HEK293T (cell line): Measurements from ENCODE around the gene ADGRB2.

ENCODE experiments used
- CTCF ChIA-PET: fragments of 350-600 bp; formaldehyde crosslinking; extraction: SDS; loops from one replicate; lab custom pipeline; 2021; ENCODE audit warnings: antibody characterized with exemption, inconsistent platforms; lab: Yijun Ruan, JAX
- POLR2A ChIA-PET: fragments of 350-600 bp; formaldehyde crosslinking; extraction: SDS; loops from one replicate; lab custom pipeline; 2020; ENCODE audit warnings: antibody characterized with exemption, inconsistent platforms; lab: Yijun Ruan, JAX
- DNase-seq: peaks from one replicate; pipeline ENCODE4 v3.0.0; 2012; ENCODE audit warnings: mixed read lengths; ENCODE audit errors: extremely low spot score
- ARNT ChIP-seq: fragments of 450-650 bp; IDR thresholded peaks from 2 replicates; pipeline ENCODE4 v1.6.1; 2017; ENCODE audit warnings: mild to moderate bottlenecking
- BHLHE40 ChIP-seq: fragments of 450-650 bp; IDR thresholded peaks from 2 replicates; pipeline ENCODE4 v1.6.1; 2016; ENCODE audit warnings: mild to moderate bottlenecking, moderate library complexity, borderline replicate concordance
- CTBP1 ChIP-seq: fragments of 450-650 bp; IDR thresholded peaks from 2 replicates; pipeline ENCODE4 v1.6.1; 2016; ENCODE audit warnings: borderline replicate concordance
- ELF4 ChIP-seq: fragments of 450-650 bp; IDR thresholded peaks from 2 replicates; pipeline ENCODE4 v1.6.1; 2017; ENCODE audit warnings: antibody characterized with exemption
- FOXA1 ChIP-seq: fragments of 450-650 bp; IDR thresholded peaks from 2 replicates; pipeline ENCODE4 v1.6.1; 2016; ENCODE audit warnings: mild to moderate bottlenecking
- FOXK2 ChIP-seq: fragments of 450-650 bp; IDR thresholded peaks from 2 replicates; pipeline ENCODE4 v1.6.1; 2016; ENCODE audit warnings: mild to moderate bottlenecking
- FOXM1 ChIP-seq: fragments of 450-650 bp; IDR thresholded peaks from 2 replicates; pipeline ENCODE4 v1.6.1; 2017; ENCODE audit warnings: mild to moderate bottlenecking, borderline replicate concordance
- HDGF ChIP-seq: fragments of 450-650 bp; IDR thresholded peaks from 2 replicates; pipeline ENCODE4 v1.6.1; 2017; ENCODE audit warnings: antibody characterized with exemption, borderline replicate concordance
- L3MBTL2 ChIP-seq: fragments of 450-650 bp; conservative IDR thresholded peaks from 2 replicates; pipeline ENCODE4 v1.6.1; 2016; ENCODE audit warnings: mild to moderate bottlenecking
- LEF1 ChIP-seq: fragments of 450-650 bp; IDR thresholded peaks from 2 replicates; pipeline ENCODE4 v1.6.1; 2017; ENCODE audit warnings: mild to moderate bottlenecking, borderline replicate concordance
- NFRKB ChIP-seq: fragments of 450-650 bp; IDR thresholded peaks from 2 replicates; pipeline ENCODE4 v1.6.1; 2016; ENCODE audit warnings: mild to moderate bottlenecking, moderate library complexity
- PKNOX1 ChIP-seq: fragments of 450-650 bp; IDR thresholded peaks from 2 replicates; pipeline ENCODE4 v1.6.1; 2016
- SP1 ChIP-seq: fragments of 450-650 bp; IDR thresholded peaks from 2 replicates; pipeline ENCODE4 v1.6.1; 2017
- SUZ12 ChIP-seq: fragments of 450-650 bp; IDR thresholded peaks from 2 replicates; pipeline ENCODE4 v1.6.1; 2016; ENCODE audit warnings: mild to moderate bottlenecking
- TARDBP ChIP-seq: fragments of 450-650 bp; IDR thresholded peaks from 2 replicates; pipeline ENCODE4 v1.6.1; 2016
- ZNF384 ChIP-seq: fragments of 450-650 bp; IDR thresholded peaks from 2 replicates; pipeline ENCODE4 v1.6.1; 2016

The ADGRB2 gene

GRCh38 chr1:31784356-31785019 is 20.3 kb upstream of the ADGRB2 start:
- DNase-seq = no peak
- TF ChIP-seq FOXA1 = no peak
- POLR2A ChIA-PET = no interaction called here
- CTCF ChIA-PET = interaction anchor here (0.6 kb wide), 1 partner anchor 1439 kb away, joined by 5 read pairs; no protein-coding TSS in a partner anchor

GRCh38 chr1:31783846-31784245 is 19.7 kb upstream of the ADGRB2 start:
- ChIA-PET CTCF (no interaction called here), POLR2A (interaction anchor here (1.1 kb wide), 1 partner anchor 142 kb away, joined by 3 read pairs; no protein-coding TSS in a partner anchor)
- DNase-seq = no peak
- no peak for TF ChIP-seq FOXM1
- no peak for TF ChIP-seq NFRKB
- TF ChIP-seq ARNT = no peak
- no peak for TF ChIP-seq CTBP1
- no peak for TF ChIP-seq BHLHE40
- no peak for TF ChIP-seq PKNOX1
- no peak for TF ChIP-seq ZNF384
- no peak for TF ChIP-seq LEF1
- TF ChIP-seq L3MBTL2 = no peak
- TF ChIP-seq SUZ12 = no peak

- DNase-seq = no peak
- ChIA-PET POLR2A (interaction anchor here (1.1 kb wide), 1 partner anchor 140 kb away, joined by 3 read pairs; no protein-coding TSS in a partner anchor), CTCF (no interaction called here)
- no peak for TF ChIP-seq ARNT
- no peak for TF ChIP-seq FOXA1
- TF ChIP-seq LEF1 = no peak
- no peak for TF ChIP-seq SUZ12
- no peak for TF ChIP-seq ZNF384
- no peak for TF ChIP-seq SP1
- no peak for TF ChIP-seq TARDBP
- TF ChIP-seq L3MBTL2 = no peak
- TF ChIP-seq ELF4 = no peak
- no peak for TF ChIP-seq HDGF
- no peak for TF ChIP-seq NFRKB
- TF ChIP-seq CTBP1 = no peak
- TF ChIP-seq BHLHE40 = no peak
- TF ChIP-seq FOXK2 = no peak
- TF ChIP-seq FOXM1 = no peak
These were observed 18.6 kb upstream of the ADGRB2 start for GRCh38 chr1:31782421-31783410.

- ChIA-PET POLR2A (no interaction called here), CTCF (no interaction called here)
- TF ChIP-seq TARDBP = no peak
- TF ChIP-seq ARNT = no peak
- TF ChIP-seq SP1 = no peak
- no peak for TF ChIP-seq LEF1
- no peak for TF ChIP-seq HDGF
- no peak for TF ChIP-seq FOXK2
- no peak for TF ChIP-seq SUZ12
- TF ChIP-seq CTBP1 = no peak
- no peak for TF ChIP-seq ZNF384
- no peak for TF ChIP-seq ELF4
- TF ChIP-seq PKNOX1 = no peak
- TF ChIP-seq L3MBTL2 = no peak
- TF ChIP-seq FOXA1 = no peak
- no peak for TF ChIP-seq NFRKB
- DNase-seq = no peak
These were observed 17.7 kb upstream of the ADGRB2 start for GRCh38 chr1:31781756-31782371.

- ChIA-PET POLR2A (no interaction called here), CTCF (interaction anchor here (2.6 kb wide), 1 partner anchor 8 kb away, joined by 11 read pairs; no protein-coding TSS in a partner anchor)
- no peak for DNase-seq
- TF ChIP-seq ELF4 (no peak), TARDBP (no peak), HDGF (no peak), L3MBTL2 (no peak)
These were observed 17.1 kb upstream of the ADGRB2 start for GRCh38 chr1:31781138-31781755.

GRCh38 chr1:31780632-31781031 is 16.5 kb upstream of the ADGRB2 start:
- TF ChIP-seq LEF1 (no peak), HDGF (no peak), FOXK2 (no peak), FOXM1 (no peak), TARDBP (no peak), ZNF384 (no peak), SP1 (no peak)
- POLR2A ChIA-PET = no interaction called here

More at GRCh38 chr1:31780632-31781031, 16.5 kb upstream of the ADGRB2 start:
- DNase-seq = no peak
- CTCF ChIA-PET = interaction anchor here (2.6 kb wide), 1 partner anchor 8 kb away, joined by 11 read pairs; no protein-coding TSS in a partner anchor
